B cell (primary cell): ENCODE data around the gene SIPA1L3. TPM values are rescaled to one million over a fixed set of nuclear protein-coding genes. Genes with fewer than 3 reads are reported as not detected.

Experiments
- ATAC-seq: fragments of 200-7000 bp; cut with Tn5 transposase; one replicate; pipeline ENCODE4 v1.10.0; 2021; ENCODE audit warnings: low read depth, mild to moderate bottlenecking, moderate number of reproducible peaks, moderate library complexity
- CTCF ChIA-PET: fragments of 350-600 bp; sonication (Branson Sonifier 250); formaldehyde crosslinking; loops from one replicate; lab custom pipeline; 2021; ENCODE audit warnings: antibody characterized with exemption, inconsistent platforms; lab: Charles Lee
- POLR2A ChIA-PET: fragments of 350-600 bp; sonication (Branson Sonifier 250); formaldehyde crosslinking; loops from one replicate; lab custom pipeline; 2021; ENCODE audit warnings: antibody characterized with exemption; lab: Charles Lee
- DNase-seq: peaks from one replicate; pipeline ENCODE4 v3.0.0; 2013
- H2AFZ ChIP-seq: 2 replicates; pipeline ENCODE4 v1.6.1; 2012; ENCODE audit warnings: mild to moderate bottlenecking, low read depth, low read length; ENCODE audit not compliant: insufficient read depth, poor library complexity, severe bottlenecking
- H3K27ac ChIP-seq, 2 donors: 1 replicate in 1 of 2; 2 replicates in 1 of 2; pipeline ENCODE4 v1.5.1; 2012 to 2013; ENCODE audit warnings: low read length in 2 of 2, mild to moderate bottlenecking in 2 of 2, moderate library complexity in 1 of 2
- H3K27me3 ChIP-seq, 4 experiments: fragments of 200-600 bp in 1 of 4; sonication (generic) in 1 of 4; replicated peaks in 1 of 4; 1 replicate in 2 of 4; 2 replicates in 2 of 4; pipeline versions ENCODE4 v1.6.1 to v1.7.0; 2013 to 2016; ENCODE audit warnings: low read length in 3 of 4, mild to moderate bottlenecking in 2 of 4, mixed read lengths in 1 of 4, moderate library complexity in 1 of 4; ENCODE audit not compliant: insufficient read depth in 4 of 4, control insufficient read depth in 3 of 4; ENCODE audit errors: control extremely low read depth in 1 of 4
- H3K36me3 ChIP-seq, 2 experiments: replicated peaks in 1 of 2; 1 replicate in 1 of 2; 2 replicates in 1 of 2; pipeline versions ENCODE4 v1.6.1 to v1.7.1; 2013; ENCODE audit warnings: low read length in 1 of 2; ENCODE audit not compliant: insufficient read depth in 2 of 2, control insufficient read depth in 1 of 2; ENCODE audit errors: control extremely low read depth in 1 of 2, extremely low read depth in 1 of 2
- H3K4me1 ChIP-seq, 2 donors: fragments of 200-600 bp in 1 of 2; sonication (generic) in 1 of 2; 1 replicate in 1 of 2; 2 replicates in 1 of 2; pipeline versions ENCODE4 v1.5.1 to v1.6.1; 2013 to 2017; ENCODE audit warnings: low read length in 2 of 2; ENCODE audit not compliant: control insufficient read depth in 2 of 2, insufficient read depth in 2 of 2
- H3K4me2 ChIP-seq: replicated peaks from 2 replicates; pipeline ENCODE3; 2012; ENCODE audit warnings: mild to moderate bottlenecking, low read depth, low read length; ENCODE audit not compliant: poor library complexity, severe bottlenecking
- H3K4me3 ChIP-seq, 5 experiments: fragments of 200-600 bp in 1 of 5; sonication (generic) in 1 of 5; 1 replicate in 3 of 5; 2 replicates in 2 of 5; pipeline versions ENCODE4 v1.5.1 to v1.7.0; 2011 to 2016; ENCODE audit warnings: low read length in 4 of 5, mild to moderate bottlenecking in 4 of 5, low read depth in 2 of 5, control low read depth in 1 of 5, moderate library complexity in 1 of 5; ENCODE audit not compliant: insufficient read depth in 1 of 5; ENCODE audit errors: control extremely low read depth in 1 of 5, extremely low read depth in 1 of 5
- H3K79me2 ChIP-seq: fragments of 200-600 bp; sonication (generic); one replicate; pipeline ENCODE4 v1.6.0; 2016; ENCODE audit warnings: low read length; ENCODE audit not compliant: control insufficient read depth, insufficient read depth
- H3K9ac ChIP-seq: fragments of 200-600 bp; sonication (generic); 2 replicates; pipeline ENCODE4 v1.6.1; 2017; ENCODE audit warnings: mild to moderate bottlenecking, low read length, moderate library complexity
- H3K9me3 ChIP-seq, 3 donors: one replicate each; pipeline versions ENCODE4 v1.6.1 to v1.7.1; 2013; ENCODE audit warnings: low read length in 2 of 3; ENCODE audit not compliant: control insufficient read depth in 2 of 3, insufficient read depth in 1 of 3; ENCODE audit errors: control extremely low read depth in 1 of 3
- H4K20me1 ChIP-seq: 2 replicates; pipeline ENCODE4 v1.6.0; 2012; ENCODE audit warnings: mild to moderate bottlenecking, low read length; ENCODE audit not compliant: insufficient read depth, control insufficient read depth, poor library complexity, severe bottlenecking
- H3K27ac Mint-ChIP-seq: one replicate; pipeline ENCODE4 v1.8.0; 2021; ENCODE audit warnings: mixed read lengths
- H3K27me3 Mint-ChIP-seq: one replicate; pipeline ENCODE4 v1.8.0; 2021; ENCODE audit warnings: mixed read lengths
- H3K4me1 Mint-ChIP-seq: one replicate; pipeline ENCODE4 v1.8.0; 2021; ENCODE audit warnings: mixed read lengths
- H3K4me3 Mint-ChIP-seq: one replicate; pipeline ENCODE4 v1.8.0; 2021; ENCODE audit warnings: mixed read lengths
- H3K9me3 Mint-ChIP-seq: one replicate; pipeline ENCODE4 v1.8.0; 2022; ENCODE audit warnings: mixed read lengths; ENCODE audit not compliant: insufficient read depth
- CTCF ChIP-seq: fragments of 200-600 bp; IDR thresholded peaks from one replicate; pipeline ENCODE4 v1.8.0; 2022; ENCODE audit warnings: antibody characterized with exemption, mild to moderate bottlenecking
- EZH2 ChIP-seq: IDR thresholded peaks from 2 replicates; pipeline ENCODE4 v1.6.1; 2012; ENCODE audit warnings: borderline replicate concordance, low read depth, mild to moderate bottlenecking, moderate library complexity, low read length; ENCODE audit not compliant: insufficient read depth, poor library complexity, severe bottlenecking
- WGBS: methylation state at CpG from one replicate; pipeline ENCODE4 v1.1.5; 2013; ENCODE audit warnings: missing lambda C conversion rate; ENCODE audit not compliant: insufficient coverage; 5-methylcytosine and 5-hydroxymethylcytosine counted together
- intact Hi-C: fragments of 100-400 bp; cut with micrococcal nuclease; formaldehyde crosslinking; loops from one replicate; pipeline ENCODE4 v1.10.0; 2022
- polyA plus RNA-seq: library from polyadenylated mRNA; depleted of rRNA; stranded (reverse); fragments of >200 nt; gene quantifications from 2 replicates; pipeline ENCODE4 v1.2.3, GENCODE V29; 2012
- total RNA-seq, 2 donors: library from RNA; stranded (reverse); fragments of 120-200 nt in 1 of 2; gene quantifications; 1 replicate in 1 of 2; 2 replicates in 1 of 2; pipeline versions ENCODE4 v1.2.3 to v1.2.4, GENCODE V29; 2013 to 2022

The SIPA1L3 gene
- total and polyA plus RNA-seq, 2 donors (not counting 1 experiment from before 2014, with no cell fraction given): 48.3 to 295 TPM

GRCh38 chr19:38032151-38032550 is 125.1 kb downstream of the SIPA1L3 start:
- Mint-ChIP-seq H3K4me3 (no peak overlapping the region), H3K4me1 (peaks cover 84% of the 10 kb centered on the region), H3K27ac (peak overlapping the region; percentile 99), H3K27me3 (no peaks in the 10 kb centered on the region), H3K9me3 (no peaks in the 10 kb centered on the region)
- Histone ChIP-seq H3K27me3 (no peaks in the 10 kb centered on the region), H3K4me2 (no peak overlapping the region), H3K27ac (peak overlapping the region; percentile 84 to 93), H3K4me1 (peaks cover 64 to 90% of the 10 kb centered on the region in 2 donors), H2AFZ (no peak overlapping the region), H3K36me3 (peaks cover 0 to 40% of the 10 kb centered on the region in 2 experiments), H3K79me2 (peaks cover 81% of the 10 kb centered on the region), H3K9me3 (peaks cover 3 to 7% (median 5%) of the 10 kb centered on the region in 3 donors), H3K9ac (no peak overlapping the region), H4K20me1 (no peaks in the 10 kb centered on the region), H3K4me3 (no peak overlapping the region)
- ChIA-PET POLR2A (interaction anchor here (0.7 to 1.1 kb wide), 4 partner anchors 17 to 59 kb away, joined by 3 to 4 read pairs (median 3); no protein-coding TSS in a partner anchor), CTCF (interaction anchor here (0.6 to 8.1 kb wide), 4 partner anchors 14 to 115 kb away, joined by 4 to 109 read pairs (median 10); no protein-coding TSS in a partner anchor)
- DNase-seq (no peak), ATAC-seq (no peak)
- 100% methylated on average over 1 of the region's 4 CpGs for WGBS
- intact Hi-C loops: loop anchor here (10.0 kb wide), 1 partner anchor 527 kb away; the partner anchor contains the start of gene ZNF793
- TF ChIP-seq EZH2: no peak
- TF ChIP-seq CTCF: no peak

GRCh38 chr19:38032951-38033350 is 125.9 kb downstream of the SIPA1L3 start:
- DNase-seq (peak; percentile 54), ATAC-seq (no peak)
- Mint-ChIP-seq H3K9me3 (no peaks in the 10 kb centered on the region), H3K4me1 (peaks cover 85% of the 10 kb centered on the region), H3K27ac (peak overlapping the region; percentile 99), H3K4me3 (peak overlapping the region; percentile 86), H3K27me3 (no peaks in the 10 kb centered on the region)
- Histone ChIP-seq H3K79me2 (peaks cover 81% of the 10 kb centered on the region), H3K27ac (peak overlapping the region; percentile 84 to 93), H3K4me3 (no peak overlapping the region), H4K20me1 (no peaks in the 10 kb centered on the region), H3K27me3 (no peaks in the 10 kb centered on the region), H3K4me2 (peak overlapping the region; percentile 69), H3K9me3 (peaks cover 3 to 7% (median 5%) of the 10 kb centered on the region in 3 donors), H3K4me1 (peaks cover 66 to 94% of the 10 kb centered on the region in 2 donors), H2AFZ (no peak overlapping the region), H3K9ac (peak overlapping the region; percentile 3), H3K36me3 (peaks cover 0 to 38% of the 10 kb centered on the region in 2 experiments)
- ChIA-PET CTCF (interaction anchor here (0.7 to 8.1 kb wide), 24 partner anchors 10 to 128 kb away, joined by 3 to 109 read pairs (median 6); partner anchors contain the start of genes SIPA1L3 and WDR87), POLR2A (interaction anchor here (0.7 to 5.7 kb wide), 16 partner anchors 11 to 130 kb away, joined by 3 to 91 read pairs (median 5); partner anchors contain the start of genes SIPA1L3 and WDR87)
- 33% methylated on average over 1 of the region's 5 CpGs for WGBS
- intact Hi-C loops: loop anchor here (1.0 to 10.0 kb wide), 6 partner anchors 27 to 528 kb away; partner anchors contain the start of genes SIPA1L3 and ZNF793
- TF ChIP-seq EZH2 (no peak), CTCF (no peak)
